B cell (primary cell): Measurements from ENCODE around the gene VEGFA. TPM values are rescaled to one million over a fixed set of nuclear protein-coding genes. Genes with fewer than 3 reads are reported as not detected.

ENCODE experiments used
- ATAC-seq: fragments of 200-7000 bp; cut with Tn5 transposase; one replicate; pipeline ENCODE4 v1.10.0; 2021; ENCODE audit warnings: low read depth, mild to moderate bottlenecking, moderate number of reproducible peaks, moderate library complexity
- CTCF ChIA-PET: fragments of 350-600 bp; sonication (Branson Sonifier 250); formaldehyde crosslinking; loops from one replicate; lab custom pipeline; 2021; ENCODE audit warnings: antibody characterized with exemption, inconsistent platforms; lab: Charles Lee
- POLR2A ChIA-PET: fragments of 350-600 bp; sonication (Branson Sonifier 250); formaldehyde crosslinking; loops from one replicate; lab custom pipeline; 2021; ENCODE audit warnings: antibody characterized with exemption; lab: Charles Lee
- DNase-seq: peaks from one replicate; pipeline ENCODE4 v3.0.0; 2013
- H2AFZ ChIP-seq: 2 replicates; pipeline ENCODE4 v1.6.1; 2012; ENCODE audit warnings: mild to moderate bottlenecking, low read depth, low read length; ENCODE audit not compliant: insufficient read depth, poor library complexity, severe bottlenecking
- H3K27ac ChIP-seq, 2 donors: 1 replicate in 1 of 2; 2 replicates in 1 of 2; pipeline ENCODE4 v1.5.1; 2012 to 2013; ENCODE audit warnings: low read length in 2 of 2, mild to moderate bottlenecking in 2 of 2, moderate library complexity in 1 of 2
- H3K27me3 ChIP-seq, 4 experiments: fragments of 200-600 bp in 1 of 4; sonication (generic) in 1 of 4; replicated peaks in 1 of 4; 1 replicate in 2 of 4; 2 replicates in 2 of 4; pipeline versions ENCODE4 v1.6.1 to v1.7.0; 2013 to 2016; ENCODE audit warnings: low read length in 3 of 4, mild to moderate bottlenecking in 2 of 4, mixed read lengths in 1 of 4, moderate library complexity in 1 of 4; ENCODE audit not compliant: insufficient read depth in 4 of 4, control insufficient read depth in 3 of 4; ENCODE audit errors: control extremely low read depth in 1 of 4
- H3K36me3 ChIP-seq, 2 experiments: replicated peaks in 1 of 2; 1 replicate in 1 of 2; 2 replicates in 1 of 2; pipeline versions ENCODE4 v1.6.1 to v1.7.1; 2013; ENCODE audit warnings: low read length in 1 of 2; ENCODE audit not compliant: insufficient read depth in 2 of 2, control insufficient read depth in 1 of 2; ENCODE audit errors: control extremely low read depth in 1 of 2, extremely low read depth in 1 of 2
- H3K4me1 ChIP-seq, 2 donors: fragments of 200-600 bp in 1 of 2; sonication (generic) in 1 of 2; 1 replicate in 1 of 2; 2 replicates in 1 of 2; pipeline versions ENCODE4 v1.5.1 to v1.6.1; 2013 to 2017; ENCODE audit warnings: low read length in 2 of 2; ENCODE audit not compliant: control insufficient read depth in 2 of 2, insufficient read depth in 2 of 2
- H3K4me2 ChIP-seq: replicated peaks from 2 replicates; pipeline ENCODE3; 2012; ENCODE audit warnings: mild to moderate bottlenecking, low read depth, low read length; ENCODE audit not compliant: poor library complexity, severe bottlenecking
- H3K4me3 ChIP-seq, 5 experiments: fragments of 200-600 bp in 1 of 5; sonication (generic) in 1 of 5; 1 replicate in 3 of 5; 2 replicates in 2 of 5; pipeline versions ENCODE4 v1.5.1 to v1.7.0; 2011 to 2016; ENCODE audit warnings: low read length in 4 of 5, mild to moderate bottlenecking in 4 of 5, low read depth in 2 of 5, control low read depth in 1 of 5, moderate library complexity in 1 of 5; ENCODE audit not compliant: insufficient read depth in 1 of 5; ENCODE audit errors: control extremely low read depth in 1 of 5, extremely low read depth in 1 of 5
- H3K79me2 ChIP-seq: fragments of 200-600 bp; sonication (generic); one replicate; pipeline ENCODE4 v1.6.0; 2016; ENCODE audit warnings: low read length; ENCODE audit not compliant: control insufficient read depth, insufficient read depth
- H3K9ac ChIP-seq: fragments of 200-600 bp; sonication (generic); 2 replicates; pipeline ENCODE4 v1.6.1; 2017; ENCODE audit warnings: mild to moderate bottlenecking, low read length, moderate library complexity
- H3K9me3 ChIP-seq, 3 donors: one replicate each; pipeline versions ENCODE4 v1.6.1 to v1.7.1; 2013; ENCODE audit warnings: low read length in 2 of 3; ENCODE audit not compliant: control insufficient read depth in 2 of 3, insufficient read depth in 1 of 3; ENCODE audit errors: control extremely low read depth in 1 of 3
- H4K20me1 ChIP-seq: 2 replicates; pipeline ENCODE4 v1.6.0; 2012; ENCODE audit warnings: mild to moderate bottlenecking, low read length; ENCODE audit not compliant: insufficient read depth, control insufficient read depth, poor library complexity, severe bottlenecking
- H3K27ac Mint-ChIP-seq: one replicate; pipeline ENCODE4 v1.8.0; 2021; ENCODE audit warnings: mixed read lengths
- H3K27me3 Mint-ChIP-seq: one replicate; pipeline ENCODE4 v1.8.0; 2021; ENCODE audit warnings: mixed read lengths
- H3K4me1 Mint-ChIP-seq: one replicate; pipeline ENCODE4 v1.8.0; 2021; ENCODE audit warnings: mixed read lengths
- H3K4me3 Mint-ChIP-seq: one replicate; pipeline ENCODE4 v1.8.0; 2021; ENCODE audit warnings: mixed read lengths
- H3K9me3 Mint-ChIP-seq: one replicate; pipeline ENCODE4 v1.8.0; 2022; ENCODE audit warnings: mixed read lengths; ENCODE audit not compliant: insufficient read depth
- EZH2 ChIP-seq: IDR thresholded peaks from 2 replicates; pipeline ENCODE4 v1.6.1; 2012; ENCODE audit warnings: borderline replicate concordance, low read depth, mild to moderate bottlenecking, moderate library complexity, low read length; ENCODE audit not compliant: insufficient read depth, poor library complexity, severe bottlenecking
- WGBS: methylation state at CpG from one replicate; pipeline ENCODE4 v1.1.5; 2013; ENCODE audit warnings: missing lambda C conversion rate; ENCODE audit not compliant: insufficient coverage; 5-methylcytosine and 5-hydroxymethylcytosine counted together
- intact Hi-C: fragments of 100-400 bp; cut with micrococcal nuclease; formaldehyde crosslinking; loops from one replicate; pipeline ENCODE4 v1.10.0; 2022
- polyA plus RNA-seq: library from polyadenylated mRNA; depleted of rRNA; stranded (reverse); fragments of >200 nt; gene quantifications from 2 replicates; pipeline ENCODE4 v1.2.3, GENCODE V29; 2012
- total RNA-seq, 2 donors: library from RNA; stranded (reverse); fragments of 120-200 nt in 1 of 2; gene quantifications; 1 replicate in 1 of 2; 2 replicates in 1 of 2; pipeline versions ENCODE4 v1.2.3 to v1.2.4, GENCODE V29; 2013 to 2022
- TF ChIP-seq, protein P1 (sequence below): fragments of 200-600 bp; IDR thresholded peaks from one replicate; pipeline ENCODE4 v1.8.0; 2022; ENCODE audit warnings: antibody characterized with exemption, mild to moderate bottlenecking

The VEGFA gene
- total and polyA plus RNA-seq, 2 donors (not counting 1 experiment from before 2014, with no cell fraction given): 3.9 to 6.4 TPM

GRCh38 chr6:43806043-43806757, 36.2 kb downstream of the VEGFA start:
- no peak overlapping the region for H3K4me3 ChIP-seq
- no peaks in the 10 kb centered on the region for H3K9me3 Mint-ChIP-seq
- H3K9ac ChIP-seq: no peak overlapping the region
- H3K27me3 Mint-ChIP-seq: peaks cover 8% of the 10 kb centered on the region
- H2AFZ ChIP-seq: no peak overlapping the region
- no peaks in the 10 kb centered on the region for H4K20me1 ChIP-seq
- no peaks in the 10 kb centered on the region for H3K4me1 Mint-ChIP-seq
- H3K79me2 ChIP-seq: no peaks in the 10 kb centered on the region
- no peak for TF ChIP-seq EZH2
- H3K27me3 ChIP-seq: no peaks in the 10 kb centered on the region
- H3K4me1 ChIP-seq: no peaks in the 10 kb centered on the region
- H3K27ac Mint-ChIP-seq: no peak overlapping the region
- H3K4me3 Mint-ChIP-seq: no peak overlapping the region
- intact Hi-C loops: no loop called here
- H3K9me3 ChIP-seq: no peaks in the 10 kb centered on the region
- DNase-seq (no peak), ATAC-seq (no peak)
- no peaks in the 10 kb centered on the region for H3K36me3 ChIP-seq
- no peak overlapping the region for H3K27ac ChIP-seq
- no peak overlapping the region for H3K4me2 ChIP-seq
- POLR2A ChIA-PET: no interaction called here
- CTCF ChIA-PET: interaction anchor here (1.1 kb wide), 1 partner anchor 11 kb away, joined by 3 read pairs; no protein-coding TSS in a partner anchor
- WGBS: 88% methylated on average over 7 of the region's 9 CpGs

- Histone ChIP-seq H2AFZ (no peak overlapping the region), H4K20me1 (no peaks in the 10 kb centered on the region), H3K9me3 (no peaks in the 10 kb centered on the region), H3K27ac (no peak overlapping the region), H3K27me3 (no peaks in the 10 kb centered on the region), H3K4me3 (no peak overlapping the region), H3K4me1 (no peaks in the 10 kb centered on the region), H3K4me2 (no peak overlapping the region), H3K9ac (no peak overlapping the region), H3K36me3 (no peaks in the 10 kb centered on the region), H3K79me2 (no peaks in the 10 kb centered on the region)
- no CpG with 5 or more reads among the region's 5 CpGs for WGBS
- no peak overlapping the region for H3K4me3 Mint-ChIP-seq
- intact Hi-C loops: no loop called here
- no peak for DNase-seq
- H3K27me3 Mint-ChIP-seq: peaks cover 8% of the 10 kb centered on the region
- H3K4me1 Mint-ChIP-seq: no peaks in the 10 kb centered on the region
- H3K9me3 Mint-ChIP-seq: no peaks in the 10 kb centered on the region
- POLR2A ChIA-PET: no interaction called here
- CTCF ChIA-PET: interaction anchor here (1.1 kb wide), 1 partner anchor 10 kb away, joined by 3 read pairs; no protein-coding TSS in a partner anchor
- ATAC-seq: no peak
- no peak for TF ChIP-seq EZH2
- TF ChIP-seq, protein P1, sequence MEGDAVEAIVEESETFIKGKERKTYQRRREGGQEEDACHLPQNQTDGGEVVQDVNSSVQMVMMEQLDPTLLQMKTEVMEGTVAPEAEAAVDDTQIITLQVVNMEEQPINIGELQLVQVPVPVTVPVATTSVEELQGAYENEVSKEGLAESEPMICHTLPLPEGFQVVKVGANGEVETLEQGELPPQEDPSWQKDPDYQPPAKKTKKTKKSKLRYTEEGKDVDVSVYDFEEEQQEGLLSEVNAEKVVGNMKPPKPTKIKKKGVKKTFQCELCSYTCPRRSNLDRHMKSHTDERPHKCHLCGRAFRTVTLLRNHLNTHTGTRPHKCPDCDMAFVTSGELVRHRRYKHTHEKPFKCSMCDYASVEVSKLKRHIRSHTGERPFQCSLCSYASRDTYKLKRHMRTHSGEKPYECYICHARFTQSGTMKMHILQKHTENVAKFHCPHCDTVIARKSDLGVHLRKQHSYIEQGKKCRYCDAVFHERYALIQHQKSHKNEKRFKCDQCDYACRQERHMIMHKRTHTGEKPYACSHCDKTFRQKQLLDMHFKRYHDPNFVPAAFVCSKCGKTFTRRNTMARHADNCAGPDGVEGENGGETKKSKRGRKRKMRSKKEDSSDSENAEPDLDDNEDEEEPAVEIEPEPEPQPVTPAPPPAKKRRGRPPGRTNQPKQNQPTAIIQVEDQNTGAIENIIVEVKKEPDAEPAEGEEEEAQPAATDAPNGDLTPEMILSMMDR: no peak
- H3K27ac Mint-ChIP-seq: no peak overlapping the region
Observed at GRCh38 chr6:43806758-43807227, 36.8 kb downstream of the VEGFA start.
